Thyroid gland (tissue), 4 donors: ENCODE data around the gene DENND1C.

Experiments
- POLR2A ChIP-seq, 2 donors: fragments of 450-650 bp; IDR thresholded peaks; one replicate each; pipeline ENCODE4 v1.6.1; 2017; ENCODE audit warnings: antibody characterized with exemption in 2 of 2, mild to moderate bottlenecking in 2 of 2, moderate library complexity in 1 of 2
- TF ChIP-seq, protein P1 (sequence below), 6 experiments: fragments of 200-600 bp in 3 of 6; fragments of 450-650 bp in 3 of 6; sonication (generic) in 3 of 6; IDR thresholded peaks; one replicate each; pipeline ENCODE4 v1.5.1; 2016 to 2019; ENCODE audit warnings: antibody characterized with exemption in 6 of 6, mild to moderate bottlenecking in 2 of 6, inconsistent platforms in 1 of 6, moderate library complexity in 1 of 6

- TF ChIP-seq, protein P1, sequence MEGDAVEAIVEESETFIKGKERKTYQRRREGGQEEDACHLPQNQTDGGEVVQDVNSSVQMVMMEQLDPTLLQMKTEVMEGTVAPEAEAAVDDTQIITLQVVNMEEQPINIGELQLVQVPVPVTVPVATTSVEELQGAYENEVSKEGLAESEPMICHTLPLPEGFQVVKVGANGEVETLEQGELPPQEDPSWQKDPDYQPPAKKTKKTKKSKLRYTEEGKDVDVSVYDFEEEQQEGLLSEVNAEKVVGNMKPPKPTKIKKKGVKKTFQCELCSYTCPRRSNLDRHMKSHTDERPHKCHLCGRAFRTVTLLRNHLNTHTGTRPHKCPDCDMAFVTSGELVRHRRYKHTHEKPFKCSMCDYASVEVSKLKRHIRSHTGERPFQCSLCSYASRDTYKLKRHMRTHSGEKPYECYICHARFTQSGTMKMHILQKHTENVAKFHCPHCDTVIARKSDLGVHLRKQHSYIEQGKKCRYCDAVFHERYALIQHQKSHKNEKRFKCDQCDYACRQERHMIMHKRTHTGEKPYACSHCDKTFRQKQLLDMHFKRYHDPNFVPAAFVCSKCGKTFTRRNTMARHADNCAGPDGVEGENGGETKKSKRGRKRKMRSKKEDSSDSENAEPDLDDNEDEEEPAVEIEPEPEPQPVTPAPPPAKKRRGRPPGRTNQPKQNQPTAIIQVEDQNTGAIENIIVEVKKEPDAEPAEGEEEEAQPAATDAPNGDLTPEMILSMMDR (IDR thresholded peaks at IDR 0.05) = no peak
- TF ChIP-seq POLR2A (IDR thresholded peaks at IDR 0.05) = no peak
Measured at GRCh38 chr19:6448045-6448444, 33.5 kb downstream of the DENND1C start.
